IMR-90 (cell line): ENCODE measurements around the gene SCG5. TPM values are rescaled to one million over a fixed set of nuclear protein-coding genes. Genes with fewer than 3 reads are reported as not detected.
A peak's percentile ranks its signal among the peaks of the same experiment; 100 is the strongest.

Experiments
- ATAC-seq: fragments of 200-7000 bp; cut with Tn5 transposase; 2 replicates; pipeline ENCODE4 v1.9.1; 2020; ENCODE audit warnings: low read depth, mild to moderate bottlenecking, moderate library complexity
- BruUV-seq: library from RNA; stranded (reverse); fragments of 400-500 nt; replicated peaks from 2 replicates; lab custom pipeline; 2021; lab: Mats Ljungman, UMichigan
- CTCF ChIA-PET: fragments of 300-600 bp; formaldehyde crosslinking; extraction: SDS; loops from one replicate; lab custom pipeline; 2021; ENCODE audit warnings: antibody characterized with exemption; lab: Yijun Ruan, JAX
- POLR2A ChIA-PET: fragments of 300-600 bp; sonication (Branson Sonifier 250); formaldehyde crosslinking; loops from one replicate; lab custom pipeline; 2022; ENCODE audit warnings: antibody characterized with exemption; ENCODE audit not compliant: unreplicated experiment; lab: Charles Lee
- DNase-seq: peaks from one replicate; pipeline ENCODE4 v3.0.0; 2013
- H2AFZ ChIP-seq: replicated peaks from 2 replicates; pipeline ENCODE3; 2013; ENCODE audit warnings: low read length, mild to moderate bottlenecking; ENCODE audit not compliant: poor library complexity
- H2AK5ac ChIP-seq: 2 replicates; pipeline ENCODE4 v1.6.1; 2013; ENCODE audit warnings: low read depth, low read length, inconsistent platforms
- H2AK9ac ChIP-seq: replicated peaks from 2 replicates; pipeline ENCODE3; 2013; ENCODE audit warnings: mild to moderate bottlenecking, low read depth, low read length, moderate library complexity; ENCODE audit not compliant: poor library complexity
- H2BK120ac ChIP-seq: 2 replicates; pipeline ENCODE4 v1.6.1; 2013; ENCODE audit warnings: low read depth, low read length, inconsistent platforms
- H2BK15ac ChIP-seq: 3 replicates; pipeline ENCODE4 v1.6.1; 2013; ENCODE audit warnings: low read depth, low read length, inconsistent platforms
- H2BK20ac ChIP-seq: 2 replicates; pipeline ENCODE4 v1.6.1; 2013; ENCODE audit warnings: low read depth, mild to moderate bottlenecking, inconsistent platforms, low read length, moderate library complexity
- H2BK5ac ChIP-seq: 2 replicates; pipeline ENCODE4 v1.6.1; 2013; ENCODE audit warnings: mild to moderate bottlenecking, low read depth, low read length, inconsistent platforms; ENCODE audit not compliant: poor library complexity, severe bottlenecking
- H3K14ac ChIP-seq: replicated peaks from 2 replicates; pipeline ENCODE4 v1.6.1; 2013; ENCODE audit warnings: low read depth, low read length, inconsistent platforms
- H3K18ac ChIP-seq: 2 replicates; pipeline ENCODE4 v1.6.1; 2013; ENCODE audit warnings: low read depth, low read length, control low read depth
- H3K23ac ChIP-seq: 2 replicates; pipeline ENCODE4 v1.6.1; 2013; ENCODE audit warnings: low read depth, low read length, inconsistent platforms
- H3K27ac ChIP-seq: 2 replicates; pipeline ENCODE4 v1.5.1; 2013; ENCODE audit warnings: mild to moderate bottlenecking, control low read depth, low read length; ENCODE audit not compliant: insufficient read depth
- H3K27me3 ChIP-seq: 2 replicates; pipeline ENCODE4 v1.6.1; 2013; ENCODE audit warnings: low read length; ENCODE audit not compliant: control insufficient read depth, insufficient read depth
- H3K36me3 ChIP-seq: 2 replicates; pipeline ENCODE4 v1.6.1; 2013; ENCODE audit warnings: low read length, mixed read lengths; ENCODE audit not compliant: control insufficient read depth, insufficient read depth
- H3K4ac ChIP-seq: 2 replicates; pipeline ENCODE4 v1.6.1; 2013; ENCODE audit warnings: low read depth, low read length, inconsistent platforms
- H3K4me1 ChIP-seq: 2 replicates; pipeline ENCODE4 v1.6.1; 2013; ENCODE audit warnings: low read length, mixed read lengths; ENCODE audit not compliant: control insufficient read depth, insufficient read depth
- H3K4me2 ChIP-seq: 2 replicates; pipeline ENCODE4 v1.6.1; 2013; ENCODE audit warnings: low read depth, mild to moderate bottlenecking, control low read depth, low read length, moderate library complexity
- H3K4me3 ChIP-seq: 2 replicates; pipeline ENCODE4 v1.5.1; 2013; ENCODE audit warnings: low read depth, mild to moderate bottlenecking, control low read depth, low read length, moderate library complexity; ENCODE audit not compliant: insufficient read depth
- H3K56ac ChIP-seq: 2 replicates; pipeline ENCODE4 v1.6.1; 2013; ENCODE audit warnings: low read length, inconsistent platforms; ENCODE audit not compliant: insufficient read depth; ENCODE audit errors: extremely low read depth
- H3K79me1 ChIP-seq, 2 experiments: 2 replicates each; pipeline ENCODE4 v1.6.1; 2013; ENCODE audit warnings: low read length in 2 of 2, inconsistent platforms in 1 of 2, low read depth in 1 of 2
- H3K9ac ChIP-seq: 2 replicates; pipeline ENCODE4 v1.6.1; 2013; ENCODE audit warnings: low read depth, low read length, control low read depth
- H3K9me1 ChIP-seq: 2 replicates; pipeline ENCODE4 v1.6.1; 2013; ENCODE audit warnings: low read length, inconsistent platforms; ENCODE audit not compliant: insufficient read depth
- H3K9me3 ChIP-seq: 2 replicates; pipeline ENCODE4 v1.6.1; 2013; ENCODE audit warnings: low read length; ENCODE audit not compliant: control insufficient read depth, insufficient read depth
- H4K20me1 ChIP-seq: 2 replicates; pipeline ENCODE4 v1.6.1; 2013; ENCODE audit warnings: low read length, inconsistent platforms; ENCODE audit not compliant: insufficient read depth
- H4K5ac ChIP-seq: 2 replicates; pipeline ENCODE4 v1.6.1; 2013; ENCODE audit warnings: mild to moderate bottlenecking, low read depth, low read length, control low read depth
- H4K8ac ChIP-seq, 2 experiments: 2 replicates each; pipeline ENCODE4 v1.6.1; 2013; ENCODE audit warnings: low read depth in 2 of 2, low read length in 2 of 2, control low read depth in 1 of 2, inconsistent platforms in 1 of 2
- H4K91ac ChIP-seq: 2 replicates; pipeline ENCODE4 v1.6.1; 2013; ENCODE audit warnings: low read depth, low read length, inconsistent platforms; ENCODE audit not compliant: insufficient read depth
- CHD1 ChIP-seq: IDR thresholded peaks from 2 replicates; pipeline ENCODE4 v1.6.1; 2012; ENCODE audit warnings: low read depth, low read length, improper control_type of control experiment
- POLR2A ChIP-seq: IDR thresholded peaks from 2 replicates; pipeline ENCODE4 v1.6.1; 2012; ENCODE audit warnings: mild to moderate bottlenecking, low read depth, low read length
- RAD21 ChIP-seq: IDR thresholded peaks from 2 replicates; pipeline ENCODE4 v1.6.1; 2012; ENCODE audit warnings: low read length, improper control_type of control experiment
- WGBS, 2 experiments: methylation state at CpG; one replicate each; pipeline versions ENCODE4 v1.1.5 to v1.1.7; 2013; ENCODE audit warnings: missing lambda C conversion rate in 2 of 2; ENCODE audit not compliant: insufficient read length in 1 of 2; ENCODE audit errors: extremely low coverage in 2 of 2; 5-methylcytosine and 5-hydroxymethylcytosine counted together
- dilution Hi-C: fragments of 300-500 bp; cut with HindIII; formaldehyde crosslinking; loops from one replicate; pipeline ENCODE4 v1.14.3; 2018; ENCODE audit warnings: low sequenced_read_pairs; ENCODE audit not compliant: unreplicated experiment
- in situ Hi-C: fragments of 300-500 bp; cut with MboI; formaldehyde crosslinking; loops from 3 replicates; pipeline ENCODE4 v1.14.3; 2019; ENCODE audit warnings: low sequenced_read_pairs, inconsistent platforms, mixed read lengths
- intact Hi-C: fragments of 100-400 bp; cut with micrococcal nuclease; formaldehyde crosslinking; loops from 2 replicates; pipeline ENCODE4 v1.10.0; 2022
- polyA plus RNA-seq, 3 experiments: library from polyadenylated mRNA; depleted of rRNA; stranded (reverse); fragments of >200 nt; gene quantifications; 2 replicates each; pipeline ENCODE4 v1.2.3, GENCODE V29; 2012; ENCODE audit warnings: low replicate concordance in 1 of 3
- total RNA-seq: library from RNA; depleted of rRNA; stranded (reverse); fragments of >200 nt; gene quantifications from 2 replicates; pipeline ENCODE4 v1.2.3, GENCODE V29; 2012

The SCG5 gene
- total and polyA plus RNA-seq, 2 of the 4 experiments (the other 2 are of a cell fraction), result 7.9 to 16.8 TPM

DNA sequence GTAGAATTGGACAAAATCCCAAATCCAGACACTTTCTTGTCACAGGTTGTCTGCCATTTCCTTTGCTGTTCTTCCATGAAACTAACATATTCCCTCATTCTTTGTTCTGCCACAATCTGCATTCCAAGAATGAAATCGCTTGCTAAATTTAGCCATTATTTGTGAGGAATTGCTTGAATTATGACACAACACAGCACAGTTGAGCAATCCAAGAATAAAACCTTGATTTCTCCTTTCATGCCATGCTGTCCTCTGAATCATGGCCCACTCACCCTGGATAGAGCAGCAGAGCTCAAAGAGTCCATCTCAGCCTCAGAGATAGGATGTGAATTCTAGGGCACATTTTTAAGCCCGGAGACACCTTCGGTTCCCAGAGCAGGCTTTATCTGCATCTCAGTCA, 41.1 kb downstream of the SCG5 start (continued):
- no peak for TF ChIP-seq RAD21

DNA sequence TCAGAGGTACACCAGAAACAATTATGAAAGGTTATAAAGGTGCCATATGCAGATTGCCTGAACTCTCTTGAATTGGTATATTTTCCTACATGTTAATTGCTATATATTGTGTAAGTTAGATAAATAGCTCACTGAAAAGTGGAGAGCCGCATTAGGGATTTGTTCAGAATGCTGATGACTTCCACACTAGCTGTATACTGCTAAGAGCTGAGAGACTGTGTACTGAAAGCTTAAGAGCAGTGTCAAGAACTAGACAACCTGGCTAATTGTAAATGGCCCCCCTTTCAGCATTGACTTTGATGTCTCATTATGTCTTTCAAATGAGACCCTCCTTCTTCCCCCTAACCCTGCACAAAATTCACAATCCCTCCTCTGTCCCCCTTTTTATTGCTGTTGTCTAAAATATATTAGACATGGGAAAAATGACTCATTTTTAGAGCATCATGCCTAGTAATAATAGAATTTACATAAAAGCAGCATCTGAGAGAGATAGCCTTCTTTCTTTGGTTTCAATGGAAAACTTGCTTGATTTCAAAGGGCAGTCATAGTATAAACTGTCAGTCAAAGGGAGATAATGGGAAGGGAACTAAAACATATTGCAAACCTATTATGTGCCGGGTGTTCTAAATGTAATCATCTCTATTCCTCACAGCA, 41.6 kb downstream of the SCG5 start:
- no peak for DNase-seq
- intact Hi-C loops, result no loop called here
- no TSS peak for BruUV-seq

More for the DNA sequence above, 41.6 kb downstream of the SCG5 start:
- Histone ChIP-seq H2AK9ac (peak overlapping the region; percentile 21), H2BK120ac (peak overlapping the region; percentile 77; the same call in 1 of the 2 replicates), H3K14ac (peak overlapping the region; percentile 41), H3K4me3 (no peak overlapping the region), H4K5ac (no peak overlapping the region; the same call in 1 of the 2 replicates), H3K9me3 (no peaks in the 10 kb centered on the region), H3K9me1 (peaks cover 20% of the 10 kb centered on the region), H4K91ac (no peak overlapping the region), H2BK20ac (peak overlapping the region; percentile 67; the same call in 1 of the 2 replicates), H3K9ac (no peak overlapping the region), H4K8ac (peak overlapping the region in 1 of 2 experiments; percentile 57; a peak in 1 of 4 replicates), H3K4ac (peak overlapping the region; percentile 69; the same call in 1 of the 2 replicates), H3K27ac (peak overlapping the region; percentile 53), H3K79me1 (peaks cover 0 to 22% of the 10 kb centered on the region in 2 experiments; a peak in 3 of 4 replicates), H2BK15ac (peak overlapping the region; percentile 31; the same call in 1 of the 3 replicates), H4K20me1 (no peaks in the 10 kb centered on the region), H3K36me3 (no peaks in the 10 kb centered on the region), H3K4me2 (peak overlapping the region; percentile 33), H3K23ac (peak overlapping the region; percentile 65; the same call in 1 of the 2 replicates), H3K56ac (no peak overlapping the region), H3K18ac (peak overlapping the region; percentile 45; the same call in 1 of the 2 replicates), H2AK5ac (peak overlapping the region; percentile 37; the same call in 1 of the 2 replicates), H2BK5ac (peak overlapping the region; percentile 62), H3K27me3 (no peaks in the 10 kb centered on the region), H3K4me1 (peaks cover 19% of the 10 kb centered on the region), H2AFZ (no peak overlapping the region)
- WGBS, 2 experiments, result no CpG with 5 or more reads among the region's 2 CpGs
- dilution Hi-C loops, result no loop called here
- in situ Hi-C loops, result loop anchor here (5.0 kb wide), 1 partner anchor 34 kb away; the partner anchor contains the start of gene GREM1
- TF ChIP-seq POLR2A (0 out of 2 replicates have a peak, but pooled peaks have one; percentile 9), CHD1 (no peak)
- CTCF ChIA-PET, result interaction anchor here (0.8 to 1.4 kb wide), 3 partner anchors 20 to 25 kb away, joined by 3 read pairs; no protein-coding TSS in a partner anchor
- POLR2A ChIA-PET, result no interaction called here
- no peak for ATAC-seq
